SK-N-MC (cell line): ENCODE measurements around the gene MRPL9.

Experiments used
- DNase-seq: peaks from one replicate; pipeline ENCODE4 v3.0.0-alpha.2; 2011; ENCODE audit warnings: low read depth, low spot score
- H3K27ac ChIP-seq: fragments of 200-600 bp; sonication (generic); 2 replicates; pipeline ENCODE4 v1.5.1; 2016; ENCODE audit warnings: mixed run types
- H3K36me3 ChIP-seq: fragments of 200-600 bp; sonication (generic); 2 replicates; pipeline ENCODE4 v1.6.1; 2017; ENCODE audit warnings: antibody characterized with exemption, low read length, mixed read lengths; ENCODE audit not compliant: insufficient read depth
- H3K4me3 ChIP-seq: fragments of 200-600 bp; sonication (generic); 2 replicates; pipeline ENCODE4 v1.5.1; 2016
- H3K9ac ChIP-seq: fragments of 200-600 bp; sonication (generic); 2 replicates; pipeline ENCODE4 v1.8.0; 2017; ENCODE audit warnings: mixed run types, mixed read lengths; ENCODE audit not compliant: insufficient read length
- H3K9me3 ChIP-seq: fragments of 200-600 bp; sonication (generic); 2 replicates; pipeline ENCODE4 v1.6.1; 2017; ENCODE audit warnings: low read depth, mild to moderate bottlenecking, antibody characterized with exemption, low read length, moderate library complexity, mixed read lengths
- EZH2 ChIP-seq: fragments of 200-600 bp; sonication (generic); IDR thresholded peaks from one replicate; pipeline ENCODE4 v1.6.1; 2017; ENCODE audit warnings: antibody characterized with exemption
- FOXP2 ChIP-seq: optimal IDR thresholded peaks from 2 replicates; pipeline ENCODE3; 2011; ENCODE audit warnings: mild to moderate bottlenecking, moderate library complexity; ENCODE audit not compliant: insufficient read depth; ENCODE audit errors: extremely low read length, control extremely low read depth
- POLR2AphosphoS5 ChIP-seq: IDR thresholded peaks from 2 replicates; pipeline ENCODE4 v1.6.1; 2012; ENCODE audit warnings: mild to moderate bottlenecking, low read depth, low read length, borderline replicate concordance

Gene MRPL9

GRCh38 chr1:151729157-151729965, 33.9 kb downstream of the MRPL9 start:
- no peak for TF ChIP-seq POLR2AphosphoS5
- no peak for TF ChIP-seq EZH2
- TF ChIP-seq FOXP2, result no peak
- no peaks in the 10 kb centered on the region for H3K36me3 ChIP-seq
- H3K4me3 ChIP-seq, result no peak overlapping the region
- H3K9me3 ChIP-seq, result no peaks in the 10 kb centered on the region
- H3K27ac ChIP-seq, result no peak overlapping the region
- no peak for DNase-seq
- H3K9ac ChIP-seq, result no peak overlapping the region

GRCh38 chr1:151728151-151729054, 34.9 kb downstream of the MRPL9 start:
- H3K9me3 ChIP-seq, result no peaks in the 10 kb centered on the region
- H3K27ac ChIP-seq, result no peak overlapping the region
- H3K36me3 ChIP-seq, result no peaks in the 10 kb centered on the region
- H3K4me3 ChIP-seq, result no peak overlapping the region
- no peak overlapping the region for H3K9ac ChIP-seq
- no peak for TF ChIP-seq FOXP2
- no peak for TF ChIP-seq POLR2AphosphoS5
- TF ChIP-seq EZH2, result no peak
- DNase-seq, result no peak

DNA sequence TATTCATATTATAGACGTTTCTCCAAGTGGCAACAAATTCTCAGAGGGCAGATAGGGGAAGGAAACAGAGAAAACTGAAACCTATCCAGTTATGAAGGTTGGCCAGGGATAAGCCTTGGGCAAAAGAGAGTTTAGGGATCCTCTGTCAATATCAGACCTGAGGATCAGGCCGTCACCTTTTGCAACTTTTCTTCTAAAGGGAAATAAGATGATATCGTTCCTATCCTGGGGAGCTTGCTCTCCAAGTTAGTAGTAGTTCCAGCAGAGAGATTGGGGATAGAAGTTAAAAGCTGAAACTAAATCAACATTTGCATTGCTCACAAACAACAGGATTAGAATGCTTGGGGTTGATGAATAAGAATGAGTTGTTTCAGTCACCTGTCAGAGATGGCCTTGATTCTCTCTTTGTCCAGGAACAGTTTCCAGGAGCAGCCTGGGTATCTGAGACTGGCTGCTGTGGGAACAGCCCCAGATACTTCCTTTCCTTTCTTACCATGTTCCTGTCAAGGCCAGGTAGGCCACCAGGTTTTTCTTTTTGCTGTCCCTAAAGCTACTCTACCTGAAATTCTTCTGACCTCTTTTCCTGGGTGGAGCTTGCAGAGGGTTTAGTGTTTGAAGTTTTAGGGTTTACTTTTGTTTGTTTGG, 39.4 kb downstream of the MRPL9 start:
- no peak overlapping the region for H3K9ac ChIP-seq
- TF ChIP-seq EZH2 (no peak), POLR2AphosphoS5 (no peak), FOXP2 (no peak)
- no peak overlapping the region for H3K27ac ChIP-seq
- H3K4me3 ChIP-seq, result no peak overlapping the region
- no peaks in the 10 kb centered on the region for H3K9me3 ChIP-seq
- no peaks in the 10 kb centered on the region for H3K36me3 ChIP-seq
- DNase-seq, result no peak

- Histone ChIP-seq H3K9me3 (no peaks in the 10 kb centered on the region), H3K36me3 (no peaks in the 10 kb centered on the region), H3K4me3 (peak overlapping the region; percentile 55), H3K9ac (no peak overlapping the region), H3K27ac (no peak overlapping the region)
- TF ChIP-seq EZH2, result no peak
- no peak for DNase-seq
Measured at GRCh38 chr1:151721788-151722510, 41.3 kb downstream of the MRPL9 start.

- no peak within 1 kb of the TSS for H3K27ac ChIP-seq
- no peak for DNase-seq
- H3K4me3 ChIP-seq, result peak within 1 kb of the TSS; percentile 55
- TF ChIP-seq POLR2AphosphoS5 (no peak), EZH2 (no peak), FOXP2 (no peak)
- H3K9ac ChIP-seq, result no peak within 1 kb of the TSS
- H3K9me3 ChIP-seq, result no peaks in the 10 kb centered on the region
- H3K36me3 ChIP-seq, result no peaks in the 10 kb centered on the region
Measured at GRCh38 chr1:151720974-151721787, 42.1 kb downstream of the MRPL9 start, which contains the start of gene RIIAD1. Gene RIIAD1 (plus strand): TSS chr1:151721522. CDS start chr1:151721537, 15 bp downstream.

DNA sequence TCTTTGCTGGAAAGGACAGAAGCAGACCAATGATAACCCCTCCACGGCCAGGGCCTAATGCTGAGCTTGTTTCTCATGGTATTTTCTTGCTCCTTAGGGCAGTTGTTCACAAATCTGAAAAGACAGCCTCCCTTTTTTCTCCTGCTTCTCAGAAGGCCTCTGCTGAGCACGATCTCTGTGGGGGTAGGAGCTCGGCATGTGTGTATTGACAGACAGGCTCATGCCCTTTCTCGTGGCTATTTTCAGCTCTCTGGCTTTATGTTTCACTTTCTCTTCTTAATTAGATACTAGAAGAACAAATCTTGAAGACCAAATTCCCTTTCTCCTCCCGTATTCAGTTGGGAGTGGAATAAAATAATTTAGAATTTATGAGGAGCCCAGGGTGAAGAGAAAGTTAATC, 42.7 kb downstream of the MRPL9 start:
- Histone ChIP-seq H3K9me3 (no peaks in the 10 kb centered on the region), H3K27ac (no peak overlapping the region), H3K36me3 (no peaks in the 10 kb centered on the region), H3K4me3 (no peak overlapping the region), H3K9ac (no peak overlapping the region)
- TF ChIP-seq FOXP2, result no peak
- no peak for TF ChIP-seq EZH2
- TF ChIP-seq POLR2AphosphoS5, result no peak
- no peak for DNase-seq

- no peak for DNase-seq
- no peak overlapping the region for H3K27ac ChIP-seq
- no peaks in the 10 kb centered on the region for H3K36me3 ChIP-seq
- H3K4me3 ChIP-seq, result no peak overlapping the region
- TF ChIP-seq POLR2AphosphoS5 (no peak), EZH2 (no peak), FOXP2 (no peak)
- no peak overlapping the region for H3K9ac ChIP-seq
- H3K9me3 ChIP-seq, result no peaks in the 10 kb centered on the region
Measured at GRCh38 chr1:151720125-151720524, 43.2 kb downstream of the MRPL9 start.
